HG02678 (cell line): ENCODE results near the gene TBCD.

ENCODE experiments used
- ATAC-seq: cut with Tn5 transposase; IDR thresholded peaks from one replicate; pipeline ENCODE4 v1.9.1; 2021; ENCODE audit warnings: mild to moderate bottlenecking, moderate library complexity; ENCODE audit not compliant: unreplicated experiment

Gene TBCD

DNA sequence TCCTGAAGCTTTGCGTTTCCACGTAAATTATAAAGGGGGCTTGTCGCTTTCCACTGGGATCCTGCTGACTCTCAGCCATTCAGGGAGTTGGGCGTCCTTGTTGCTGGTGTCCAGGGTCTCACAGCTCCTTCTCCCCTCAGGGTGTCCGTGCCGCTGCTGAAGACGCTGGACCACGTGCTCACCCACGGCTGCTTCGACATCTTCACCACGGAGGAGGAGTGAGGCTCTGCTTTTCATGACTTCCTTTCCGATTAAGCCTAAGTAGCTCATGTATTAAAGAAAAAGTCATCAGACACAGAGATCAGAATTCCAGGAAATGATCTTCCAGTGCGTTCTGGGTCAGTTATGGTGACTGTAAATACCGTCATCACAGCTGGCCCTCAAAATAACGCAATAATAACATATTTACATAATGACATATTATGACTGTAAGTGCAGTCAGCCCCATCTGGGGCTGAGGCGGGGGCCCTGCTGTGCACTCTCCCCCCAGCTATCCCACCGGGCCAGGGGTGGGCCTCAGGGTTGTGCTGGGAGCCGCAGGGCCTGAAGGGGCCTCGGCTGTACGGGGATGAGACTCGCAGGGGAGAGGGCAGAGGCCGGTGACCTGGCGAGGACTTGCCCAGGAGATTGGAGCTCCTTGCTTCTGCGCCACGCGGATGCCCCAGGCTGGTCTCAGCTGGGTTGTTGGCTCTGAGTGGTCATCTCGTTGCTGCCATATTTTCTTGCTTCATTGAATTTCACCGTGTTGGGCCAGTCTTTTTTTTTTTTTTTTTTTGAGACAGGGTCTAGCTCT is 180.8 kb downstream of the TBCD start:
- ATAC-seq, result no peak

- no peak for ATAC-seq
These were observed 182.0 kb downstream of the TBCD start for GRCh38 chr17:82933911-82934310.

DNA sequence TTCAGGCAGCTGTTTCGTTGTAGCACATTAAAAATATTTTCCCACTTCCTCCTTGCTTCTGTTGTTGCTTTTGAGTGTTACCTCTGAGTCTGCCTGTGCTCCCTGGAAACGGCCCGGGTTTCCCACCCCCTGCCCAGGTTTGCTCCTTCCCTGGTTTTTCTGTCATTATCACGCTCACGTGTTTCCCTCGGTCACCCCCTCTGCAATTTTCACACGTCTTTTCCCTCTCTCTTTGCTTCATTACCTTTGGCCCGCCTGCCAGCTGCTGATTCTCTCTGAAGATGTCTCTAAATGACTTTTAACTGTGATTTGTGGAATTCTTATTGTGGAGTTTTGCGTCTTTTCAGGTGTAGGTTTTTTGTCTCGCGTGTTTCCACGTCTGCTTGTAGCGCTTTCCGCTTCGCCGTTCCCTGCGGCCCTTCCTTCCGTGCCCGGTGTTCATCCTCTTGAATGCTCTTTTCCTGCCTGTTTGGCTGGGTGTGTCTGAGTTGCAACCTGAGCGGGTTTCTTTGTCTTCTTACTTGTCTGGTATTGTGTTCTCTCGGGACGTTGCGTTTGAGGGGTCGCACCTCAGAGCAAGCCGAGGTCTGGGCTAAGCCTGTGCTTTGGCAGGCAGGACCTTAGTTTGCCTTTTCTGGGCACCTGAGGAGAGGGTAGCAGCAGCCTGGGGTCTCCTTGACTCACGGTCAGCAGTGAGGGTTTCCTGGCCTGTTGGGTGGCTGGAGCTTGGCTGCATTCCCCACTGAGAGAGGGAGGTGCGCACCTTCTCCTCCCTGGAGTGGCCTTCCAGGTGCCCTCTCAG is 184.3 kb downstream of the TBCD start:
- no peak for ATAC-seq

DNA sequence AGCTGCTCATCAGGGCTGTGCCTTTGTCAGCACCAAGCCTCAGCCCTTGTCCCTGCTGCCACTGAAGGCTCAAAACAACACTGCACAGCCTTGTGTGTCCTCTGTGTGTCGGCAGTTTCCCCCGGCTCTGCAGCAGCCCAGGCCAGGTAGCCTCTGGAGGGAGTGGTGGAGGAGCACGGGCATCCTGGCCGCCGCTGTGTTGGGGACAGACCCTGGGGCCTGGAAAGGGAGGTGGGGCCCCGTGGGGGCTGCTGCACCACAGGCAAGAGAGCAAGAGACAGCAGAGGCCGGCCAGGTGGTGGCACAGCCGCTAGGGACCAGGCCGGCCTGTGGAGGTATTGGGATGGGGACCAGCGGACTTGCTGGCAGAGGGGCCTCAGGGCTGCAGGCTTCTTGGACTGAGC is 184.9 kb downstream of the TBCD start:
- no peak for ATAC-seq

DNA sequence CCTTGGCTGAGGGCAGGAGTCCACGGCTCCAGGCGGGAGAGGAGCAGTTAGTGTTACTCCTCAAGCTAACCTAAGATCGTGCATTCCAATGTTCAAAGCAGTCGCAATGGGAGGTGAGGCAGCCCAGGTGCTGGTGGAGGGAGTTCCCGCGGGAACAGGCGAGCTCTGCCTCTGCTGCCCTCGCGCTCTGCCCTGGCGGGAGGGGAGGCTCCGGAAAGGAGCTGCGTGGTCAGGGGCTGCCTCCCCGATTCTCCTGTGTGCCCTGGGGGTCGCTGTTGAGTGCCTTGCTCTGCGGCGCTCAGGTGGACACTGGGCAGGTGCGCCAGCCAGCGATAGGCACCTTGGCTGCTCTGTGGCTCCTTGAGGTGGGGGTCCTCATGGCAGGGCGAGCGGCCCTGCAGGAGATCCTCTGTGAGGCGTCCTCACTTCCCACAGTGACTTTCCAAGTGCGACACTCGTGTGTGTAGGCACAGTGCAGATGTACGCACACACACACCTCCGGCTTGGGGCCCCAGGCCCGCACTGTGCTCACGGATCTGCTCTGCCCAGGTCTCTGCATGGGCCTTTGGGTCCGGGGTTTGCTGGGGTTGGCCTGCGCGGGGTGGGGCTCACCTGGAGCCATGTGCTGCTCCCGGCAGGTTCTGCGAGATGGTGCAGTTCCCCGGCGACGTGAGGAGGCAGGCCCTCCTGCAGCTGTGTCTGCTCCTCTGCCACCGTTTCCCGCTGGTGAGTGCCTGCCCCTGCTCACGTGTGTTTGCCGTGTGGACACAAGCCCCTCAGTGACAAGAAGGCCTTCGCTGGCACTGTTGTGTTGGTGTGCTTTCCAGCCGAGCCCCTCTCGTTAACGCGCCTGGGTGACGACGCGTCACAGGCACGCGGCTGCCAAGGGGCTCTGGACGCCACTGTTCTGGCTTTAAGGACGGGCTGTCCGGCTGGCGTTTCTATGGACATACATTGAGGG is 185.8 kb downstream of the TBCD start:
- ATAC-seq, result no peak

- ATAC-seq, result no peak
These were observed 186.6 kb downstream of the TBCD start for GRCh38 chr17:82938486-82938872.

DNA sequence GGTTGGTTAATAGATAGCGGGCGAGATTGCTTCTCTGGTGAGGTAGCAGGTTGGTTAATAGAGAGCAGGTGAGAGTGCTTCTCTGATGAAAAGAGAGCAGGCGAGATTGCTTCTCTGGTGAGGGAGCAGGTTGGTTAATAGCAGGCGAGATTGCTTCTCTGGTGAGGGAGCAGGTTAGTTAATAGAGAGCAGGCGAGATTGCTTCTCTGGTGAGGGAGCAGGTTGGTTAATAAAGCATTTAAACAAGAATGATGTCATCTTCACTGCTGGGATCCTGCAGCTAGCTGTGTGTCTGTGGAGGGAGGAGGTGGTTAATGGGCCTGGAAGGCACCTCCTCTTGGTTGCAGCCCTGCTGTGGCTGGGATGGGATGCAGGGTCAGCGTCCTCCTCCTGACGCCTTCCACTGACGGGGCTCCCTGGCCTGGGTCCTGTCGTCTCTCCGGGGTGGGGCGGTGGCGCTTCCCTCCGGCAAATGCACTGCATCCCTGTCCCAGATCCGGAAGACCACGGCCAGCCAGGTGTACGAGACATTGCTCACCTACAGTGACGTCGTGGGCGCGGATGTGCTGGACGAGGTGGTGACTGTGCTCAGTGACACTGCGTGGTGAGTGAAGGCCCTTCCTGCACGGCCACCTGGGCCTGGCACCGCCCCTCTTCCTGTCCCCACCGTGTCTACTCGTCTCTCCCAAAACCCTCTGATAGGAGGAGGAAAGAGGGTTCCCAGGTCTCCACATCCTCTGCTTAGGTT is 187.2 kb downstream of the TBCD start:
- no peak for ATAC-seq

DNA sequence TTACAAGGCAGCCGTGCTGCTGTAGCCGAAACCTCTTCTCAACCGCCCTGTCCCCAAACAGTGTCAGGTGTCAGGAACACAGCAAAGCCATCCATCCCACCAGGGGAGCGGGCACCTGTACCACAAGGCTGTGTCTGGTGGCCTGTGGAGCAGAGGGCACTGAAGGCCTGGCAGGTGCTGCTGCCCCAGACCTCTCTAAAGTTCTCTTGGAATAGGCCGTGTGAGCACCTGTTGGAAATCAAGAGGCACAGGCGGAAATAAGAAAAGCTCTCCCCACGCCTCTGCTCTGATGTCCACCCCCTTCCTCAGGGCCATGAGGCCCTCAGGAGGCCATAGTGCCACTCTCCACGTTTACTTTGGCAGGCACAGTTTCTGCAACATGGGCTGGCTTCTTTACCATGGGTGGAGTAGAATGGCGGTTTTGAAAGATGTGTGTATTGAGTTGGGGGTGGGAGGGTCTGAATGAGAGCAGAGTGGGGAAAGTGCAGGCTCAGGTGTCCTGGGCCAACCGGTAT is 187.8 kb downstream of the TBCD start:
- no peak for ATAC-seq

- no peak for ATAC-seq
These were observed 188.6 kb downstream of the TBCD start for GRCh38 chr17:82940226-82941020.

- ATAC-seq, result no peak
These were observed 189.4 kb downstream of the TBCD start for GRCh38 chr17:82941021-82942001.

DNA sequence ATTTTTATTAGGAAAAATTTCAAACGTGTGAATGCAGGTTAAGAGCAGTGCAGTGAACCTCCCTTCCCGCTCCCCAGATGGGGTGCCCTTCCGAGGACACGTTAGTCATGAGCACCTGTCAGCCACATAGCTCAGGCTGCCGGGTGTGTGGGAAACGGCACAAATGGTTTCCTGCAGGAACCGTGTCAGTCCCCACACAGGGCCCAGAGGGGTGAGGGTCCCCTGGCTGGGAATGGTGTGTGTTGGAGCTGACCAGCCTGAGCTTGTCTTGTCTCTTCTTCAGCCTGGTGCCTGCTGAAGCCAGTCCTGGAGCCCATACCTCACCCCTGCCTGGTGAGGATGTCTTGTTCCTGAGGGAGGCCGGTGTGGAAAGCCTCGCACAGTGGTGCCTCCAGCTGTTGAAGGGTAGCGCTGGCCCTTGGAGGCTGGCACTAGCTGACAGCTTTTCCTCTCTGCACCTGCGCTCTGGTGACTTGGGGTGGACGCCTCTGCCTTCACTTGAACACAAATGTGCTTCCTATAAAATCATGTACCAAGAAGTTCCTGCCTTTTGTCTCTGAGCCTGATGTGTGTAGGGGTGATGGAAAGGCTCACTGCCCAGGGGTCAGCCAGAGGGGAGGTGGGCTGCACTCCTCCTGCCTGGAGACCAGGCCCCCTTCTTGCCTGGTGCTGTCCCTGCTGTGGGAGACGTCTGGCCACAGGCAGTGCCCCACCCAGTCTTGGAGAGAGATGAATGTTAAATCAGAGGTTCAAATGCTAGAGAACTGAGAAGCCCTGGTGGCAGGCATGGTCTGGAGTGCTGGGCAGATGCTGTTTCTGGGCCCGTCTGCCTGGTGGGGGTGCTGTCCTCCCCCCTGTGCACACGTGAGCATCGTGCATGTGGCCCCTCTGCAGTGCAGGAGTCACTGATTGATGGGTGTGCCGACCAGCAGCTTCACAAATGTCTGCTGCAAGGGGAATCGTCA is 190.6 kb downstream of the TBCD start:
- no peak for ATAC-seq

DNA sequence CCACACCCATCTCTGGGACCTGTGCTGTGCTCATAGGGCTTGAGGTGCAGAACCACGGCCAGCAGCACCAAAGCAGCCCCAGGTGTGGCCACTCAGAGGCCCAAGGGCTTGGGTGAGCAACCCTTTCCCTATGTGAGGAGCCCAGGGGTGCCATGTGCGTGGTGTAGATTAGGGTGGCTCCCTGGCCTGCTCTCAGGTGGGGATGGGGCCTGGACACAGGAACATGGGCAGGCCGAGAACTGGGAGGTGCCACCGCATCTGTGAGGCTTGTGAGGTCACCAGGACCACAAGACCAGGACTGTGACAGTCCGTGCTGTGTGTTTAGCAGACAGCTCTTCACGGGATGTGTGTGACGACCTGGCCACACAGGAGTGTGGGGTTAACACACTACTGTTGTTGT is 191.5 kb downstream of the TBCD start:
- no peak for ATAC-seq

DNA sequence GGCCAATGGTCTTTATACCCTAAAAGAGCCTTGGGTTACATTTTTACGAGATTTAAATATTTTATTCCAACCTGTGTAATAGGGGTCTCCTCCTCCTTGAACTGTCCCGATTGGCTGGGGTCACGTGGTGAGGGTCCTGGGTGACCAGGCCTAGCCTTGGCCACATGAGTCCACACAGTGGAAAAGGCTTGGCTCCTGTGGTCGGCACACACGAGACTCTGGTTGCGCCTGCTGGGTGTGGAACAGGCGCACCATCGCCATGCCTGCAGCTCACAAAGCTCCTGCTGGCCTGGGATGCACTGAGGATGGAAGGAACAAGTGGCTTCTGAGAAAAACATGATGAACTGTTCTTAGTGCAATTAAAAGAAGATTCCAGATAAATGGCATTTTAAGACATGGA is 191.9 kb downstream of the TBCD start:
- ATAC-seq, result no peak

DNA sequence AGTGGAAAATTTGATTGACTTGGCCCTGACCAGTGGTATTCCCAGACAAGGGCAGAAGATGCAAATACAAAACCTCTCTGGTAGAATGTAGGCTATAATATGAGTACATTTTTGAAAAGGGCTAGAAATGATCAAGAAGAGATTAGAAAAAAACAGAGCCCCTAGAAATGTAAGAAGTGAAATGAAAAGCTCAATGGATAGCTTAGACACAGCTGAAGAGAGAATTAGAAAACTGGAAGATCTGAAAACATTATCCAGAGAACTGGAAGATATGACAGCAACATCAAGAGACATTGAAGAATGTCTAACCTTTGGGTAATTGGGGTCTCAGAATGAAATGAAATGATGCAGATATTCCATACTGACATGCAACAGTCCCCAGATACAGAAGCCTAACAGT is 193.1 kb downstream of the TBCD start:
- ATAC-seq, result no peak

DNA sequence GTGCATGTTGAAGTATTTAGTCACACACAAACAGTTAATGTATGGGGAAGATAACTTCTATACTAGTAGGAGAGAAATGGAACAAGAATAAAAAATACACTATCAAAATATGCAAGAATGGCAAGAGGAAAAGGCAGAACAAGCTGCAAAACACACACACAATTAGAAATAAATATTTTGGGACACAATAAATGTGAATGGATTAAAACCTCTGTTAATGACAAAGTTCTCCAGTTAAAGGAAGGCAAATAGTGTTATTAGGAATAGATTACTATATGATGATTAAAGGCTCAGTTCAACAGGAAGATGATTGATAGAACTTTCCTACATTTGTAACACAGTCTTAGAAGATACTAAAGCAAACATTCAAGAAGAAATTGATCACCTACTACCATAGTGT is 194.2 kb downstream of the TBCD start:
- ATAC-seq, result no peak

- no peak for ATAC-seq
These were observed 195.5 kb downstream of the TBCD start for GRCh38 chr17:82947051-82947991.
